Chondrocyte (in vitro differentiated cells): ENCODE measurements around the gene EIF1AD. TPM values are rescaled to one million over a fixed set of nuclear protein-coding genes. Genes with fewer than 3 reads are reported as not detected.
"Not testable (repeated sequence)": the region's sequence is repeated elsewhere in the genome, so short reads cannot be mapped to it uniquely, and the experiment has no call there.

ENCODE experiments used
- DNase-seq: peaks from one replicate; pipeline ENCODE4 v3.0.0; 2021; ENCODE audit warnings: mixed read lengths, low spot score
- H3K27ac Mint-ChIP-seq: one replicate; pipeline ENCODE4 v1.8.0; 2021; ENCODE audit warnings: mild to moderate bottlenecking, moderate library complexity, mixed read lengths; ENCODE audit not compliant: unreplicated experiment
- H3K27me3 Mint-ChIP-seq: 2 replicates; pipeline ENCODE4 v1.8.0; 2021; ENCODE audit warnings: low read depth, mixed read lengths
- H3K36me3 Mint-ChIP-seq: 2 replicates; pipeline ENCODE4 v1.8.0; 2021; ENCODE audit warnings: low read depth, mixed read lengths
- H3K4me1 Mint-ChIP-seq: 2 replicates; pipeline ENCODE4 v1.8.0; 2021; ENCODE audit warnings: low read depth, mild to moderate bottlenecking, mixed read lengths
- H3K4me3 Mint-ChIP-seq: one replicate; pipeline ENCODE4 v1.8.0; 2021; ENCODE audit warnings: mild to moderate bottlenecking, moderate library complexity, mixed read lengths; ENCODE audit not compliant: unreplicated experiment
- H3K9me3 Mint-ChIP-seq: 2 replicates; pipeline ENCODE4 v1.8.0; 2021; ENCODE audit warnings: low read depth, mixed read lengths
- CTCF ChIP-seq: fragments of 200-600 bp; sonication (generic); IDR thresholded peaks from 2 replicates; pipeline ENCODE4 v1.5.0; 2021; ENCODE audit warnings: antibody characterized with exemption, mild to moderate bottlenecking, moderate library complexity
- total RNA-seq: library from RNA; stranded (reverse); gene quantifications from 3 replicates; pipeline ENCODE4 v1.2.1, GENCODE V29; 2021

EIF1AD gene
- total RNA-seq, 1 donor from 2014 or later: 34.0 TPM

- Mint-ChIP-seq H3K27ac (no peak overlapping the region), H3K36me3 (peaks cover 3% of the 10 kb centered on the region), H3K27me3 (peaks cover 5% of the 10 kb centered on the region), H3K4me3 (no peak overlapping the region), H3K4me1 (no peaks in the 10 kb centered on the region), H3K9me3 (peaks cover 4% of the 10 kb centered on the region)
- no peak for DNase-seq
- no peak for TF ChIP-seq CTCF
These were observed 31.2 kb upstream of the EIF1AD start for GRCh38 chr11:66032957-66033735.

GRCh38 chr11:66026017-66026529 lies 24.1 kb upstream of the EIF1AD start, which contains the start of gene CATSPER1:
Gene CATSPER1 (minus strand): TSS chr11:66026479. CDS start chr11:66026379, 100 bp downstream.
- Mint-ChIP-seq H3K27me3 (peaks cover 3% of the 10 kb centered on the region), H3K4me1 (peaks cover 16% of the 10 kb centered on the region), H3K4me3 (no peak within 1 kb of the TSS), H3K9me3 (no peaks in the 10 kb centered on the region), H3K36me3 (no peaks in the 10 kb centered on the region), H3K27ac (no peak within 1 kb of the TSS)
- no peak for DNase-seq
- TF ChIP-seq CTCF: no peak

- peaks cover 26% of the 10 kb centered on the region for H3K4me1 Mint-ChIP-seq
- not testable (repeated sequence) for H3K27me3 Mint-ChIP-seq, H3K36me3 Mint-ChIP-seq, DNase-seq, H3K4me3 Mint-ChIP-seq, H3K9me3 Mint-ChIP-seq, H3K27ac Mint-ChIP-seq
These were observed 21.2 kb upstream of the EIF1AD start for GRCh38 chr11:66023186-66023440.

- no peak for DNase-seq
- Mint-ChIP-seq H3K27ac (no peak overlapping the region), H3K36me3 (no peaks in the 10 kb centered on the region), H3K4me1 (peaks cover 26% of the 10 kb centered on the region), H3K9me3 (no peaks in the 10 kb centered on the region), H3K27me3 (peaks cover 3% of the 10 kb centered on the region), H3K4me3 (peak overlapping the region; percentile 46)
- peak; percentile 94 for TF ChIP-seq CTCF
These were observed 20.6 kb upstream of the EIF1AD start for GRCh38 chr11:66022401-66023185.

- Mint-ChIP-seq H3K9me3 (no peaks in the 10 kb centered on the region), H3K4me3 (no peak overlapping the region), H3K4me1 (peaks cover 37% of the 10 kb centered on the region), H3K27me3 (peaks cover 3% of the 10 kb centered on the region), H3K27ac (peak overlapping the region; percentile 51), H3K36me3 (no peaks in the 10 kb centered on the region)
- DNase-seq: no peak
- no peak for TF ChIP-seq CTCF
These were observed 18.8 kb upstream of the EIF1AD start for GRCh38 chr11:66020618-66021357.
